HepG2 (cell line): Measurements from ENCODE around the gene USP12. TPM values are rescaled to one million over a fixed set of nuclear protein-coding genes. Genes with fewer than 3 reads are reported as not detected.

ENCODE experiments used
- ARHGAP35 ChIP-seq: sonication (generic); formaldehyde crosslinking; IDR thresholded peaks from 2 replicates; pipeline ENCODE4 v1.9.0; 2022; ENCODE audit warnings: mild to moderate bottlenecking, inconsistent platforms, moderate library complexity, missing genetic modification reagents, borderline replicate concordance
- HNRNPH1 ChIP-seq: fragments of 200-400 bp; formaldehyde crosslinking; optimal IDR thresholded peaks from 2 replicates; pipeline ENCODE3; 2017; ENCODE audit warnings: mild to moderate bottlenecking, low read depth, low read length
- HNRNPL ChIP-seq: fragments of 200-400 bp; formaldehyde crosslinking; IDR thresholded peaks from 2 replicates; pipeline ENCODE4 v1.6.1; 2017; ENCODE audit warnings: mild to moderate bottlenecking, low read depth, low read length
- KMT2B ChIP-seq: IDR thresholded peaks from 2 replicates; pipeline ENCODE4 v1.6.1; 2016; ENCODE audit warnings: missing genetic modification reagents, missing compliant biosample characterization
- MZF1 ChIP-seq: sonication (generic); formaldehyde crosslinking; IDR thresholded peaks from 2 replicates; pipeline ENCODE4 v1.8.1; 2023; ENCODE audit warnings: mild to moderate bottlenecking, missing genetic modification reagents, borderline replicate concordance
- NONO ChIP-seq, 2 experiments: fragments of 450-650 bp in 1 of 2; sonication (generic) in 1 of 2; formaldehyde crosslinking in 1 of 2; IDR thresholded peaks in 1 of 2; conservative IDR thresholded peaks in 1 of 2; 2 replicates each; pipeline versions ENCODE4 v1.6.1 to v1.8.0; 2017 to 2022; ENCODE audit warnings: mild to moderate bottlenecking in 1 of 2, missing genetic modification reagents in 1 of 2, moderate library complexity in 1 of 2
- POGZ ChIP-seq: sonication (generic); formaldehyde crosslinking; IDR thresholded peaks from 2 replicates; pipeline ENCODE4 v1.4.0; 2020; ENCODE audit warnings: mild to moderate bottlenecking, missing genetic modification reagents
- SAP130 ChIP-seq: IDR thresholded peaks from 2 replicates; pipeline ENCODE4 v1.6.1; 2016; ENCODE audit warnings: low read depth
- SRSF9 ChIP-seq: fragments of 200-400 bp; formaldehyde crosslinking; IDR thresholded peaks from 2 replicates; pipeline ENCODE4 v1.6.1; 2018; ENCODE audit warnings: borderline replicate concordance, mild to moderate bottlenecking, low read depth, low read length; ENCODE audit not compliant: insufficient read depth, poor library complexity, severe bottlenecking
- ZBTB14 ChIP-seq: sonication (generic); formaldehyde crosslinking; IDR thresholded peaks from 2 replicates; pipeline ENCODE4 v1.4.0; 2020; ENCODE audit warnings: missing genetic modification reagents
- ZBTB2 ChIP-seq: sonication (generic); formaldehyde crosslinking; IDR thresholded peaks from 2 replicates; pipeline ENCODE4 v1.8.0; 2022; ENCODE audit warnings: low read depth, missing genetic modification reagents
- ZBTB37 ChIP-seq: sonication (generic); formaldehyde crosslinking; IDR thresholded peaks from 2 replicates; pipeline ENCODE4 v1.4.0; 2020; ENCODE audit warnings: mild to moderate bottlenecking, missing genetic modification reagents
- ZNF503 ChIP-seq: sonication (generic); formaldehyde crosslinking; IDR thresholded peaks from 2 replicates; pipeline ENCODE4 v1.4.0; 2020; ENCODE audit warnings: missing genetic modification reagents
- ZNF687 ChIP-seq: sonication (generic); formaldehyde crosslinking; IDR thresholded peaks from 2 replicates; pipeline ENCODE4 v1.5.1; 2020; ENCODE audit warnings: mild to moderate bottlenecking, missing genetic modification reagents, moderate library complexity
- ZNF784 ChIP-seq: sonication (generic); formaldehyde crosslinking; IDR thresholded peaks from 2 replicates; pipeline ENCODE4 v1.5.1; 2020; ENCODE audit warnings: missing genetic modification reagents, mild to moderate bottlenecking, borderline replicate concordance
- ZSCAN25 ChIP-seq: sonication (generic); formaldehyde crosslinking; IDR thresholded peaks from 2 replicates; pipeline ENCODE4 v1.8.0; 2022; ENCODE audit warnings: mild to moderate bottlenecking, missing genetic modification reagents
- polyA plus RNA-seq, 8 experiments: library from polyadenylated mRNA; depleted of rRNA in 3 of 8; stranded (reverse) in 7 of 8; unstranded in 1 of 8; fragments of >200 nt; fragmentation: Illumina TruSeq in 4 of 8; extraction: Trizol in 4 of 8; gene quantifications; 2 replicates each; pipeline versions ENCODE4 v1.2.1 to v1.2.3, GENCODE V29; 2011 to 2016; ENCODE audit warnings: low read depth in 4 of 8, missing spikeins in 1 of 8, mixed read lengths in 1 of 8; ENCODE audit not compliant: insufficient read depth in 1 of 8
- total RNA-seq, 5 experiments: library from RNA; depleted of rRNA; stranded (reverse); fragments of >200 nt; fragmentation: Illumina TruSeq; extraction: Trizol; gene quantifications; 2 replicates each; pipeline ENCODE4 v1.2.3, GENCODE V29; 2016; ENCODE audit warnings: low read depth in 1 of 5

The USP12 gene
- total and polyA plus RNA-seq, 2 of the 13 experiments (the other 11 are each of a cell fraction or from before 2014, with no cell fraction given) = 9.8 to 19.5 TPM

GRCh38 chr13:27171827-27172494 lies 350 bp upstream of the USP12 start (continued):
- TF ChIP-seq SRSF9 = no peak
- TF ChIP-seq NONO (IDR thresholded peaks at IDR 0.05) = no peak
- TF ChIP-seq NONO (CRISPR knock-in tag; conservative IDR thresholded peaks at IDR 0.05) = peak; percentile 71; the same call in 1 of the 2 replicates
- peak; percentile 23; the same call in 1 of the 2 replicates for TF ChIP-seq ZNF503 (CRISPR knock-in tag)
- no peak for TF ChIP-seq ZBTB37 (CRISPR knock-in tag)
- peak; percentile 71; the same call in 1 of the 2 replicates for TF ChIP-seq ZBTB2 (CRISPR knock-in tag)
- peak; percentile 68 for TF ChIP-seq POGZ (CRISPR knock-in tag)
- TF ChIP-seq ARHGAP35 (CRISPR knock-in tag) = no peak; the same call in 1 of the 2 replicates
- peak; percentile 64 for TF ChIP-seq ZBTB14 (CRISPR knock-in tag)
- TF ChIP-seq ZSCAN25 = peak; percentile 99
- peak; percentile 63 for TF ChIP-seq SAP130 (CRISPR knock-in tag)
- peak; percentile 60; the same call in 1 of the 2 replicates for TF ChIP-seq ZNF784
- TF ChIP-seq MZF1 (CRISPR knock-in tag) = no peak
- TF ChIP-seq HNRNPH1 = no peak
- TF ChIP-seq ZNF687 (CRISPR knock-in tag) = peak; percentile 69
- TF ChIP-seq HNRNPL = no peak
- peak; percentile 33; the same call in 1 of the 2 replicates for TF ChIP-seq KMT2B (CRISPR knock-in tag)
